Measurements from ENCODE around the gene DGUOK.

DGUOK gene

GRCh38 chr2:73952499-73953446 lies 26.1 kb downstream of the DGUOK start:
- no peak for DNase-seq

GRCh38 chr2:73956218-73956865 lies 29.7 kb downstream of the DGUOK start:
- no peak for DNase-seq

- DNase-seq: no peak
These were observed 34.6 kb downstream of the DGUOK start for GRCh38 chr2:73961274-73961673.

DNA sequence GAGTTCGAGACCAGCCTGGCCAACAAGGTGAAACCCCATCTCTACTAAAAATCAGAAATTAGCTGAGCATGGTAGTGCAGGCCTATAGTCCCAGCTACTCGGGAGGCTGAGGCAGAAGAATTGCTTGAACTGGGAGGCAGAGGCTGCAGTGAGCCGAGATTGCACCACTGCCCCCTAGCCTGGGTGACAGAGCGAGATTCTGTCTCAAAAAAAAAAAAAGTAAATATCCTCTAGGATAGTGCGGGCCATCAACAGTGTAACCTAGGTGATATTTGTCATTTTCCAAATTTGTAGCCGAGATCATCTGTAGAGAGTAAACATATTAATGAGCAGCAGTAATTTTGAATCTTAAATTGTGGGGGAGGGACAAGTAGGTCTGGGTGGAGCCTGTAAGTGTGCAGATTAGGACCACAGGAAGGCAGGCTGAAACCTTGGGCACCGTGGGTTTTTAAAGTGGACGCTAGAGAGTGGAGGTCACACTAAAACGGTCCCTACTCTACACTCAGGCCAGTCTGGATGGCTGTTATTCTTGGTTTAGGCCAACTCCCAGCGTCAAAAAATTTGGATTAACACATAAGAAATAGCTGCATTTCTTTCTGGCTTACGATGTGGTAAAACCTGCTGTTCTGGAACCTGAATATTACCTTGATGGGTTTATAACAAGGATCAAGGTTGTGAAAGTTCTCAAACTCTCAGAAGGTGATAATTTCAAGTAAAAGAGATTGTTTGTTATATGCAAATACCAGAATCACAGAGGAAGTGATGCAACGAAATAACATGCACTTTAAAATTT lies 35.3 kb downstream of the DGUOK start:
- no peak for DNase-seq

DNA sequence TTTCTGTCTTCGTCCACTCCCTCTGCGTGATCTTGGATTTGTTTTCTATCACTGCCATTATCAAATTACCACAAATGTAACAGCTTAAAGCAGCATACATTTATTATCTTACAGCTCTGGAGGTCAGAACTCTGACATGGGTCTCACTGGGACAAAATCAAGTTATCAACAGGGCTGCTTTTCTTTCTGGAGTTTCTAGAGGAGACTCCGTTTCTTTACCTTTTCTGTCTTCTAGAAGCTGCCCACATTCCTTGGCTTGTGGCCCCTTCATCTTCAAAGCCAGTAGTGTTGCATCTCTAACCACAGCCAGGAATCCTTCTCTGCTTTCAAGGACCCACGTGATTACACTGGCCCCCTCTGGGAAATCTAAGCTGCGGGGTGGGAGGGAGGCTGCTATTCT lies 36.1 kb downstream of the DGUOK start:
- no peak for DNase-seq

DNA sequence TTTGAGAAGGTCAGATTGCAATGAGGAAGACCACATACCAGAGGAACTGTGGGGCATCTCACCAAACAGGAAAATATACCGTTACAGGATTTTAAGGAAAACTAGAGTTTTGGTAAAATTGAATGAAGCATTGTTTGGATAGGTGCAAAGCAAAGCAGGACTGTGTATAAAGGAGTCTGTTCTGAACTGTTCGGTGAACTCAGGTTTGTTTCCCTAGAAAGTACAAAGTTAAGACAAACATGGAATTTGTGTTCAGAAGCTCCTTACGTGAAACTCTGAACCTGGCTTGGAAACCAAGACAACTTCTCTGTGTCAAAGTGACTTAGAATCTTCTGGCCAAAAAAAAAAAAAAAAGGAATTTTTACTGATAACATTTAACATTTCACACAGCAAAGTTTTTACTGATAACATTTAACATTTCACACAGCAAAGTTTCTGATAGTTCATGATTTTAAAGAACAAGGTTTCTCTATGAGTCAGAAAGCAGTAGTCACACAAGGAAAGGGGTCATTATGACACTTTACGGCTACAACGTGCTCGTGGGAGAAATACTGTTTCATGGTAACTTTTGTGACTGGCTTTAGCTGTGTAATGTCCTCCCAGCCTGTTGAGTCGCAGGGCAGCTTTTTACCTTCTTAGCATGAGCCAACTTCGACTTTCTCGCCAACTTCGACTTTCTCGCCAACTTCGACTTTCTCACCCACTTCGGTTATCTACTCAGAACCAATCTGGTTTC lies 36.9 kb downstream of the DGUOK start:
- peak; percentile 83 for DNase-seq

- DNase-seq: peak; percentile 44
These were observed 37.5 kb downstream of the DGUOK start for GRCh38 chr2:73964223-73964622.

DNA sequence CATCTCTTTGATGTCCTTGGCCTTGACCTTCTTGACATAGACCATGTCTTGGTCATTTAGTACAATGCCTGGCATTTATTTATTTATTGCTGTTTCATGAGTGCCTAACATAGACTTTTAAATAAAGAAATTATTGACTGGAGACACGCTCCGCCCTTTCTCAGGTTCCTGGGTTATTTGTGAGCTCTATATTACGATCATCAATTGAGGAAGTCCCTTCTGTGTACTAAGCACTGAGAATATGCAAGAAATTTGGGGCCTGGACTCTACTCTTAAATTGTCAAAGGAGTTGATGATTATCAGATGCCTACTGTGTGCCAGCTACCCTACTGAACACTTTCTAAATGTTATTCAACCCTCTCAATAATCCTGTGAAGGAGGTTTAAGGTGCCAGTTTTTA lies 38.4 kb downstream of the DGUOK start:
- no peak for DNase-seq

DNA sequence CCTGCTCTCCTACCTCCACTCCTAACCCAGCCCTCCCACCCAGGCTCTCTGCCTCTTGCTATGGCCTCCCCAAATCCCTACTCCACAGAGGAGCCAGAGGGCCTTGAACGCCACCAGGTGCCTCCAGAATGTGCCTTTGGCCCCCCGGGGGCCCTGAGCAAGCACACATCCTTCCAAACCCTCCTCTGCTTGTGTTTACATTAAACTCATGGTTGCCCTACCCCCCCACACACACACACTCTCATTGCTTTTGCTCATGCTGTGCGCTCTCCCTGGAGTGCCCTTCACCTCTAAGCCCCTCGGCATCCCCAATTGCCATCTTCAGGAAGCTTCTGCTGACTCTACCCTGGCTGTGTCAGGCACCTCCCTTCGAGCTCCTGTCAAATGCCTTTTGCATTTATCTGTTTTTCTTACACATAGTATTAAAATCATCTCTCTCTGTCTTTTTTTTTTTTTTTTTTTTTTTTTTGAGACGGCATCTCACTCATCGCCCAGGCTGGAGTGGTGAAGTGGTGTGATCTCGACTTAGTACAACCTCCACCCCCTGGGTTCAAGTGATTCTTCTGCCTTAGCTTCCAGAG lies 41.8 kb downstream of the DGUOK start:
- no peak for DNase-seq

- no peak for DNase-seq
These were observed 42.7 kb downstream of the DGUOK start for GRCh38 chr2:73969356-73969755.

DNA sequence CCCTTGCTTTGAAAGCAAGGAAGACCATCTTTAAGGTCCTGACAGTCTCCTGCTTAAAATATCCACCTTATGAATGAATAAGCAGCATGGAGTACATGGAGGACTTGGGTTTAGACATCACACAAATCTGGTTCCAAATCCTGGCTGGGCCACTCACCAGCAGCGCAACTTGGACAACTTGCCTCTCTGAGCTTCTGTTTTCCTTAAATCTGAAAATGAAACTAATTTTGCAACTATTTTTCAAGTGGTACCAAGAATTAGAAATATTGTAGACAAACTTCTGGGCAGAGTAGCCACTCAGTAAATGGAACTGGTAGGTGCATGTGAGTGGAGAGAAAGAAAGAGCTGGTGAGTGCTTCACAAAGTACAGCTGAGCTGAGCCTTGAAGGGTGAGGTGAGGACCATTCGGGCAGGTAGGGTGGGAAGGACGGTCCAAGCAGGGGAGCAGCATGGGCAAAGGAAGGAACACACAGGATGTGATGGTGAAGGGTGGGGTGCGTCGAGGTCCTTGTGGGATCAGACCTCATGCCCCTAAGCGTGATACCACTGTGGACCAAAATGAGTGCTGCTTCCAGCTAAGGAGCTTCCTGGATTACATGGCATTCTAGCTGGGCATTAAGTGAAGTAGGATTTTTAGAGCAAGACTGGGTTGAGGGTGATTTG lies 43.6 kb downstream of the DGUOK start:
- no peak for DNase-seq

DNA sequence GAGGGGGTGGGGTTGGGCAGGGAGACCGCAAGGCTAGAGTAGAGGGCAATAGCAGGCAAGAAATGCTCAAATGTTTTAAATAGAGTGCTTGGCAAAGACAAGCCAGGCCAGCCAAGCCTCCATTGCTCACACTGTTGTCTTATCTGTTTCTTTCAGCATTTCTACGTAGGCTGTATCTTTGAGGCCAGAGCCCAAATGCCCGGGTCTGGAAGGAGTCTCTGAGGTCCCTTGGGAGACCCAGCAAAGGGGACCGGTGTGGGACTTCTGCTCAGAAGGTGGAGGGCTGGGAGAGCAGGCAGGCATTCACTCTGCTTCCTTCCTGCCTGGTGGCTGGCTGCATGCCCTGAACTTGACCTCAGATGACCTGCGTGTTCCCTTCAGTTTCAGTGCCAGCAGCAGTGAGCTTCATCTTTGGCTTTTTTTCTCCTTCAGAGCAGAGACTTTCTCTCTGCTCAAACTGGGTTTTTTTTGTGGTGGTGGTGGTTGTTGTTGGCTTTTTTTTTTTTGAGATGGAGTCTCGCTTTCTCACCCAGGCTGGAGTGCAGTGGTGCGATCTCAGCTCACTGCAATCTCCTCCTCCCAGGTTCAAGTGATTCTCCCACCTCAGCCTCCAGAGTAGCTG lies 44.3 kb downstream of the DGUOK start:
- DNase-seq: peak; percentile 64

DNA sequence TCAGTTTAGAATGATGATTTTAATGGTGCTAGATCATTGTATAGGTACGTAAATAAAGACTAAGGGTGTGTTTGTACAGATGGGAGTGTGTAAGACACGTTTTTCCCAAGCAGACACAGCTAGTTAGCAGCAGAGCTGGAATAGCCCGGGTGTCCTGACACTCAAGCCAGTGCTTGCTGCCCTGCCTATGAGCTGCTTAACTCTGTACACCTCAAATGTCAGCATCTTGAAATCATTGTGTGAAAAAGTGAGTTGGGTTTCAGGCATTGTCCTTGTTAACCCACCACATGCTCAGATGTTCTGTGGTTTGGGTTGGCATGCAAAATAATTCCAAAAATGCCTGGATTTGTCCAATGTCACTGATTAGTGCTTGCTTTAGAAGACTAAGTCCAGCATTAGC lies 45.0 kb downstream of the DGUOK start:
- DNase-seq: no peak

- no peak for DNase-seq
These were observed 46.2 kb downstream of the DGUOK start for GRCh38 chr2:73972846-73973245.

DNA sequence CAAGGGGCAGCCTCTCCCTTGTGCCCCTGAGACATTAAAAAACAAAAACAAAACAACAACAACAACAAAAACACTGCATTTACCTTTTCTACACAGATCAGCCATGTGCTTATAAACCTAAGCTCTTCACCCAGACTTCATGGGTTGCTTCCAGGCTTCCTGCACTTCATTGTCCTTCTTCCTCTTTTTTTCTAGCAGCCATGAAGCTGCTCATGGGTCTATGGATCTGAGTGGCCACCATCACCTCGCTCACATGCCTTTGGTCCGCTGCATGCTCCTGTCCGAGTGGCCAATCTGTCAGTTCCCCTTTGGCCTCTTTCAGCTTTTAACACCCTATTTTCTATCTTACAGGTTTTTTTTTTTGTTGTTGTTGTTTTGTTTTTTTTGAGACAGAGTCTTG lies 49.1 kb downstream of the DGUOK start:
- no peak for DNase-seq

DNA sequence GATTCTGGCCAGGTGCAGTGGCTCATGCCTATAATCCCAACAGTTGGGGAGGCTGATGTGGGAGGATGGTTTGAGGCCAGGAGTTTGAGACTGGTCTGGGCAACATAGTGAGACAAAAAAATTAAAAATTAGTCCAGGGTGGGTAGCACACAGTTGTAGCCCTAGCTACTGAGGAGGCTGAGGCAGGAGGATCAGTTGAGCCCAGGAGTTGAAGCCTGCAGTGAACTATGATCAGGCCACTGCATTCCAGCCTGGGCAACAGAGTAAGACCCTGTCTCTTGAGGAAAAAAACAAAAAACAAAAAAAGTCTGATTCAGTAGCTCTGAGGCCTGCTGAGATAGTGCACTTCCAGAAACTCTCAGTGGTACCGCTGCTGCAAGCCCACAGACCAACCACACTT lies 50.1 kb downstream of the DGUOK start:
- DNase-seq: no peak

- no peak for DNase-seq
These were observed 50.8 kb downstream of the DGUOK start for GRCh38 chr2:73977466-73977865.

- peak; percentile 80 for DNase-seq
These were observed 52.3 kb downstream of the DGUOK start for GRCh38 chr2:73979021-73979420.

DNA sequence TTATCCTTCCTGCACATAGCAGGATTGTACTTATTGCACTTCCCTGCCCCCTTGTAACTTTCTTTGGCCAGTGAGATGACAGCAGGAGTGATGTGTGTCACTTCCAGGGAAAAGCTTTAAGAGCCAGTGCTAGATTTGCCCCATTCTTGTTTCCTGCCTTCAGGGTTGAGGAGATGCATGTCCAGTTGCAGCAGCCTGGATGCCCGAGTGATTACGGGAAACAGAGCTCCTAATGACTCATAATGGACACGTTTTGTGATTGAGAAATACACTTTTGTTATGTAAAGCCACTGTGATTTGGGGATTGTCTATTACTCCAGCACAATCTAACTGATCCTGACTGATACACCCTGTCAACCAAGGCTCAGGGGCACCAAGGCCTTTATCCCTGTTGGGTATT lies 53.0 kb downstream of the DGUOK start:
- DNase-seq: peak; percentile 61

- DNase-seq: no peak
These were observed 53.9 kb downstream of the DGUOK start for GRCh38 chr2:73980566-73980965.
